Peyer's patch (tissue), 4 donors: Measurements from ENCODE around the gene CD99.

Experiments
- CTCF ChIP-seq, 6 experiments: fragments of 450-650 bp in 4 of 6; fragments of 200-600 bp in 2 of 6; sonication (generic) in 1 of 6; IDR thresholded peaks; one replicate each; pipeline ENCODE4 v1.5.1; 2017 to 2019; ENCODE audit warnings: antibody characterized with exemption in 6 of 6, mild to moderate bottlenecking in 3 of 6, moderate library complexity in 1 of 6
- POLR2A ChIP-seq, 2 donors: fragments of 450-650 bp; IDR thresholded peaks; one replicate each; pipeline ENCODE4 v1.5.1; 2017; ENCODE audit warnings: antibody characterized with exemption in 2 of 2, mild to moderate bottlenecking in 2 of 2, moderate library complexity in 2 of 2

- TF ChIP-seq CTCF (IDR thresholded peaks at IDR 0.05), result no peak
- no peak for TF ChIP-seq POLR2A (IDR thresholded peaks at IDR 0.05)
Measured at GRCh38 chrX:2774057-2774456, 83.0 kb downstream of the CD99 start.
